Fibroblast of lung (primary cell): ENCODE data around the gene KRT36. TPM values are rescaled to one million over a fixed set of nuclear protein-coding genes. Genes with fewer than 3 reads are reported as not detected.

Experiments
- DNase-seq, 2 donors: peaks; one replicate each; pipeline versions ENCODE4 v3.0.0 to v3.0.0-alpha.2; 2010; ENCODE audit warnings: low read depth in 2 of 2
- H2AFZ ChIP-seq: 2 replicates; pipeline ENCODE4 v1.5.1; 2012; ENCODE audit warnings: low read length, control low read depth, inconsistent platforms
- H3K27ac ChIP-seq: 2 replicates; pipeline ENCODE4 v1.5.1; 2011; ENCODE audit warnings: low read length, control low read depth; ENCODE audit not compliant: insufficient read depth
- H3K27me3 ChIP-seq: 2 replicates; pipeline ENCODE4 v1.5.1; 2011; ENCODE audit warnings: mild to moderate bottlenecking, low read length; ENCODE audit not compliant: control insufficient read depth, insufficient read depth
- H3K36me3 ChIP-seq: 2 replicates; pipeline ENCODE4 v1.5.1; 2011; ENCODE audit warnings: low read length; ENCODE audit not compliant: control insufficient read depth, insufficient read depth
- H3K4me1 ChIP-seq: 2 replicates; pipeline ENCODE4 v1.5.1; 2011; ENCODE audit warnings: low read length; ENCODE audit not compliant: control insufficient read depth, insufficient read depth; ENCODE audit errors: extremely low read depth
- H3K4me2 ChIP-seq: 2 replicates; pipeline ENCODE4 v1.5.1; 2011; ENCODE audit warnings: low read length, control low read depth; ENCODE audit not compliant: insufficient read depth; ENCODE audit errors: extremely low read depth
- H3K4me3 ChIP-seq, 4 experiments: fragments of 200-600 bp in 1 of 4; sonication (generic) in 1 of 4; replicated peaks in 1 of 4; 2 replicates each; pipeline ENCODE4 v1.5.1; 2011 to 2016; ENCODE audit warnings: low read length in 4 of 4, low read depth in 3 of 4, mild to moderate bottlenecking in 3 of 4, control low read depth in 2 of 4, inconsistent platforms in 1 of 4, mixed read lengths in 1 of 4; ENCODE audit not compliant: insufficient read depth in 1 of 4; ENCODE audit errors: control extremely low read depth in 1 of 4
- H3K79me2 ChIP-seq: 2 replicates; pipeline ENCODE4 v1.5.1; 2012; ENCODE audit warnings: mild to moderate bottlenecking, low read length, inconsistent platforms; ENCODE audit not compliant: control insufficient read depth, insufficient read depth
- H3K9ac ChIP-seq: 2 replicates; pipeline ENCODE4 v1.5.1; 2011; ENCODE audit warnings: mild to moderate bottlenecking, low read length, control low read depth; ENCODE audit not compliant: insufficient read depth
- H3K9me3 ChIP-seq: 2 replicates; pipeline ENCODE4 v1.5.1; 2012; ENCODE audit warnings: low read depth, low read length; ENCODE audit not compliant: control insufficient read depth, insufficient read depth
- H4K20me1 ChIP-seq: 2 replicates; pipeline ENCODE4 v1.5.1; 2011; ENCODE audit warnings: low read length; ENCODE audit not compliant: control insufficient read depth, insufficient read depth; ENCODE audit errors: extremely low read depth
- CTCF ChIP-seq, 2 donors: IDR thresholded peaks in 1 of 2; conservative IDR thresholded peaks in 1 of 2; 1 replicate in 1 of 2; 2 replicates in 1 of 2; pipeline ENCODE4 v1.5.1; 2011 to 2012; ENCODE audit warnings: low read length in 2 of 2, control low read depth in 1 of 2, inconsistent platforms in 1 of 2, low read depth in 1 of 2, mild to moderate bottlenecking in 1 of 2
- EZH2 ChIP-seq: IDR thresholded peaks from 2 replicates; pipeline ENCODE4 v1.5.1; 2012; ENCODE audit warnings: low read length, control low read depth, mild to moderate bottlenecking; ENCODE audit errors: missing control alignments
- polyA plus RNA-seq, 2 donors: library from polyadenylated mRNA; depleted of rRNA in 1 of 2; stranded (reverse) in 1 of 2; unstranded in 1 of 2; fragments of >200 nt; gene quantifications; 2 replicates each; pipeline ENCODE4 v1.2.1, GENCODE V29; 2011 to 2012; ENCODE audit warnings: missing spikeins in 1 of 2
- total RNA-seq: library from RNA; depleted of rRNA; stranded (reverse); fragments of >200 nt; gene quantifications from 2 replicates; pipeline ENCODE4 v1.2.1, GENCODE V29; 2014

KRT36 gene
- total and polyA plus RNA-seq, 2 donors (not counting 1 experiment from before 2014, with no cell fraction given) = 0.03 TPM; not detected in 1

GRCh38 chr17:41480136-41480535 is 9.6 kb downstream of the KRT36 start:
- H3K4me1 ChIP-seq = no peaks in the 10 kb centered on the region

GRCh38 chr17:41478237-41478636 is 11.5 kb downstream of the KRT36 start:
- TF ChIP-seq EZH2 = no peak
- no peak for TF ChIP-seq CTCF (conservative IDR thresholded peaks at IDR 0.05 in 1 of 2, IDR thresholded peaks at IDR 0.05 in 1 of 2; ENCODE audit: low read depth in 1 of 2, low read length in 2 of 2)
- H3K9ac ChIP-seq = no peak overlapping the region
- no peaks in the 10 kb centered on the region for H3K79me2 ChIP-seq
- H3K27ac ChIP-seq = no peak overlapping the region
- H3K4me2 ChIP-seq = no peak overlapping the region
- H4K20me1 ChIP-seq = no peaks in the 10 kb centered on the region
- H3K4me3 ChIP-seq = no peak overlapping the region
- H3K4me1 ChIP-seq = no peaks in the 10 kb centered on the region
- H3K27me3 ChIP-seq = peaks cover 7% of the 10 kb centered on the region
- H3K9me3 ChIP-seq = no peaks in the 10 kb centered on the region
- no peak overlapping the region for H2AFZ ChIP-seq
- no peaks in the 10 kb centered on the region for H3K36me3 ChIP-seq
- no peak for DNase-seq

More at GRCh38 chr17:41480136-41480535, 9.6 kb downstream of the KRT36 start:
- Histone ChIP-seq H2AFZ (no peak overlapping the region), H3K36me3 (no peaks in the 10 kb centered on the region), H3K79me2 (no peaks in the 10 kb centered on the region), H3K27me3 (peaks cover 7% of the 10 kb centered on the region), H3K9ac (no peak overlapping the region), H3K4me3 (no peak overlapping the region), H4K20me1 (no peaks in the 10 kb centered on the region), H3K9me3 (no peaks in the 10 kb centered on the region), H3K4me2 (no peak overlapping the region), H3K27ac (no peak overlapping the region)
- TF ChIP-seq EZH2 (no peak), CTCF (conservative IDR thresholded peaks at IDR 0.05 in 1 of 2, IDR thresholded peaks at IDR 0.05 in 1 of 2; ENCODE audit: low read depth in 1 of 2, low read length in 2 of 2) (no peak)
- no peak for DNase-seq

GRCh38 chr17:41476866-41477815 is 12.6 kb downstream of the KRT36 start:
- no peaks in the 10 kb centered on the region for H3K4me1 ChIP-seq
- no peak overlapping the region for H3K27ac ChIP-seq
- H3K9ac ChIP-seq = no peak overlapping the region
- H3K4me3 ChIP-seq = no peak overlapping the region
- DNase-seq = no peak
- no peaks in the 10 kb centered on the region for H3K79me2 ChIP-seq
- no peak overlapping the region for H2AFZ ChIP-seq
- no peak overlapping the region for H3K4me2 ChIP-seq
- H4K20me1 ChIP-seq = no peaks in the 10 kb centered on the region
- TF ChIP-seq CTCF (conservative IDR thresholded peaks at IDR 0.05 in 1 of 2, IDR thresholded peaks at IDR 0.05 in 1 of 2; ENCODE audit: low read depth in 1 of 2, low read length in 2 of 2) (no peak), EZH2 (no peak)
- peaks cover 7% of the 10 kb centered on the region for H3K27me3 ChIP-seq
- no peaks in the 10 kb centered on the region for H3K36me3 ChIP-seq
- no peaks in the 10 kb centered on the region for H3K9me3 ChIP-seq
